ENCODE data around the gene TRPV2.

GRCh38 chr17:16471295-16471694 lies 55.9 kb downstream of the TRPV2 start:
- TF ChIP-seq CTCF (conservative IDR thresholded peaks at IDR 0.05; ENCODE audit: low read depth, low read length) (no peak), RCOR1 (IDR thresholded peaks at IDR 0.05; ENCODE audit: insufficient replicate concordance, low read length) (no peak), POLR2A (IDR thresholded peaks at IDR 0.05; ENCODE audit: low read depth, low read length) (no peak), SMC3 (IDR thresholded peaks at IDR 0.05; ENCODE audit: low read depth, low read length) (no peak), MXI1 (IDR thresholded peaks at IDR 0.05; ENCODE audit: borderline replicate concordance, low read depth, low read length) (no peak), NFE2L2 (IDR thresholded peaks at IDR 0.05; ENCODE audit: low read depth, low read length) (no peak), MAFK (IDR thresholded peaks at IDR 0.05; ENCODE audit: low read depth, low read length) (no peak), USF2 (IDR thresholded peaks at IDR 0.05; ENCODE audit: low read depth, low read length) (no peak), CHD1 (IDR thresholded peaks at IDR 0.05; ENCODE audit: low read depth, low read length) (no peak)

Measured in IMR-90 (cell line).